OCI-LY7 (cell line): ENCODE measurements around the gene MTOR. TPM values are rescaled to one million over a fixed set of nuclear protein-coding genes. Genes with fewer than 3 reads are reported as not detected.

Experiments
- BruUV-seq: library from RNA; stranded (reverse); fragments of 400-500 nt; replicated peaks from 2 replicates; lab custom pipeline; 2021; lab: Mats Ljungman, UMichigan
- CTCF ChIA-PET: fragments of 300-600 bp; sonication (Branson Sonifier 250); formaldehyde crosslinking; loops from one replicate; lab custom pipeline; 2022; ENCODE audit warnings: antibody characterized with exemption; ENCODE audit not compliant: unreplicated experiment; lab: Charles Lee
- POLR2A ChIA-PET: fragments of 300-600 bp; sonication (Branson Sonifier 250); formaldehyde crosslinking; loops from one replicate; lab custom pipeline; 2022; ENCODE audit warnings: antibody characterized with exemption; lab: Charles Lee
- DNase-seq: peaks from one replicate; pipeline ENCODE4 v3.0.0-alpha.2; 2015; ENCODE audit warnings: low spot score
- H2AFZ ChIP-seq: fragments of 200-600 bp; sonication (generic), shearing (Covaris generic); 2 replicates; pipeline ENCODE4 v1.6.1; 2014; ENCODE audit warnings: mild to moderate bottlenecking, antibody characterized with exemption, low read length, moderate library complexity
- H3K27ac ChIP-seq: fragments of 200-600 bp; sonication (generic); 2 replicates; pipeline ENCODE4 v1.5.1; 2014; ENCODE audit warnings: mixed run types, low read depth, mild to moderate bottlenecking, moderate library complexity, low read length, inconsistent platforms; ENCODE audit not compliant: poor library complexity, severe bottlenecking
- H3K36me3 ChIP-seq: fragments of 200-600 bp; sonication (generic); 2 replicates; pipeline ENCODE4 v1.6.1; 2014; ENCODE audit warnings: mild to moderate bottlenecking, antibody characterized with exemption, low read length, moderate library complexity, mixed read lengths; ENCODE audit not compliant: insufficient read depth
- H3K4me1 ChIP-seq: fragments of 200-600 bp; sonication (generic); 2 replicates; pipeline ENCODE4 v1.5.1; 2014; ENCODE audit warnings: mild to moderate bottlenecking, low read length; ENCODE audit not compliant: insufficient read depth, poor library complexity, severe bottlenecking
- H3K4me2 ChIP-seq: fragments of 200-600 bp; sonication (generic); 2 replicates; pipeline ENCODE4 v1.6.1; 2014; ENCODE audit warnings: mild to moderate bottlenecking, low read length
- H3K4me3 ChIP-seq: fragments of 200-600 bp; sonication (generic); 2 replicates; pipeline ENCODE4 v1.5.1; 2014; ENCODE audit warnings: mild to moderate bottlenecking, low read depth, low read length; ENCODE audit not compliant: poor library complexity, severe bottlenecking
- H3K79me2 ChIP-seq: fragments of 200-600 bp; sonication (generic); 2 replicates; pipeline ENCODE4 v1.6.1; 2016; ENCODE audit warnings: low read depth, mild to moderate bottlenecking, low read length, moderate library complexity, mixed read lengths; ENCODE audit not compliant: insufficient read depth
- H3K9me2 ChIP-seq: fragments of 200-600 bp; sonication (generic); 2 replicates; pipeline ENCODE4 v1.6.1; 2016; ENCODE audit warnings: mild to moderate bottlenecking, low read length, mixed read lengths; ENCODE audit not compliant: insufficient read depth
- H3K9me3 ChIP-seq: fragments of 200-600 bp; sonication (generic); 2 replicates; pipeline ENCODE4 v1.6.1; 2014; ENCODE audit warnings: mild to moderate bottlenecking, mixed run types, low read length, mixed read lengths
- H4K20me1 ChIP-seq: fragments of 200-600 bp; sonication (generic); 2 replicates; pipeline ENCODE4 v1.6.1; 2014; ENCODE audit warnings: mild to moderate bottlenecking, antibody characterized with exemption, low read length, moderate library complexity, mixed read lengths; ENCODE audit not compliant: insufficient read depth
- CTCF ChIP-seq: fragments of 200-600 bp; sonication (generic); conservative IDR thresholded peaks from 2 replicates; pipeline ENCODE4 v1.5.1; 2014; ENCODE audit warnings: mild to moderate bottlenecking, antibody characterized with exemption, low read length, moderate library complexity, mixed read lengths
- EZH2phosphoT487 ChIP-seq: fragments of 200-600 bp; sonication (generic); IDR thresholded peaks from 2 replicates; pipeline ENCODE4 v1.6.1; 2018; ENCODE audit warnings: low read depth, borderline replicate concordance, mild to moderate bottlenecking, mixed run types, antibody characterized with exemption, low read length, moderate library complexity, mixed read lengths
- intact Hi-C: fragments of 100-400 bp; cut with micrococcal nuclease; formaldehyde crosslinking; loops from one replicate; pipeline ENCODE4 v1.10.0; 2022; ENCODE audit not compliant: unreplicated experiment
- total RNA-seq, 2 experiments: library from RNA; depleted of rRNA in 1 of 2; stranded (reverse); fragments of >200 nt in 1 of 2; shearing (Covaris generic) in 1 of 2; gene quantifications; 2 replicates each; pipeline ENCODE4 v1.2.3, GENCODE V29; 2014 to 2022

The MTOR gene
- total RNA-seq, 2 experiments from 2014 or later, result 41.1 to 58.6 TPM

DNA sequence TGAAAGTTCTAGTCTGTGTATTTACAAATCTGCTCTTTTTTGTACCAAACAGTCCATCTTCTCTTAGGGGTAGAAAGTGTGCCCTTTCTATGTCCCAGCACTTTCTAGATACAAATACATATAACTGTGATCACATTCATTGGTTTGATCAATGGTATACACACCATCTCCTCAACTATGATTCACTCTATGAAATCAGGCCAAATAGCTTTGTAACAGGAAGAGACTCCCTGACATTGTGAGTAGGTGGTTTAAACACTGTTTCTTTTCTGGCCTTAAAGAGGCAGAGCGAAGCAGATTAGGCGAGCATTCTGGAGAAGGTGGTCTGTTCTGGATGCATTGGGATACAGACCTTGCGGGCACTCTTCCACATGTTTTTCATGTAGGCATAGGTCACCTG is 123.4 kb downstream of the MTOR start:
- no peaks in the 10 kb centered on the region for H3K9me2 ChIP-seq
- no peak for TF ChIP-seq CTCF
- no peaks in the 10 kb centered on the region for H3K9me3 ChIP-seq
- H3K4me3 ChIP-seq, result no peak overlapping the region
- H3K79me2 ChIP-seq, result no peaks in the 10 kb centered on the region
- intact Hi-C loops, result no loop called here
- H3K36me3 ChIP-seq, result peaks cover 73% of the 10 kb centered on the region
- peaks cover 3% of the 10 kb centered on the region for H3K4me1 ChIP-seq
- no peak overlapping the region for H3K27ac ChIP-seq
- DNase-seq, result no peak
- no peak overlapping the region for H3K4me2 ChIP-seq
- no peaks in the 10 kb centered on the region for H4K20me1 ChIP-seq
- POLR2A ChIA-PET, result no interaction called here
- BruUV-seq, result no TSS peak
- CTCF ChIA-PET, result no interaction called here
- H2AFZ ChIP-seq, result no peak overlapping the region

GRCh38 chr1:11138029-11138428 is 124.3 kb downstream of the MTOR start:
- POLR2A ChIA-PET, result no interaction called here
- Histone ChIP-seq H3K79me2 (no peaks in the 10 kb centered on the region), H3K27ac (no peak overlapping the region), H3K4me1 (no peaks in the 10 kb centered on the region), H3K4me2 (no peak overlapping the region), H2AFZ (no peak overlapping the region), H3K4me3 (no peak overlapping the region), H3K36me3 (peaks cover 73% of the 10 kb centered on the region), H3K9me2 (no peaks in the 10 kb centered on the region), H4K20me1 (no peaks in the 10 kb centered on the region), H3K9me3 (no peaks in the 10 kb centered on the region)
- intact Hi-C loops, result no loop called here
- no TSS peak for BruUV-seq
- TF ChIP-seq EZH2phosphoT487, result no peak
- no peak for TF ChIP-seq CTCF
- DNase-seq, result no peak
- CTCF ChIA-PET, result no interaction called here

GRCh38 chr1:11134898-11135266 is 127.5 kb downstream of the MTOR start:
- Histone ChIP-seq H3K4me2 (no peak overlapping the region), H3K79me2 (no peaks in the 10 kb centered on the region), H3K9me3 (no peaks in the 10 kb centered on the region), H4K20me1 (no peaks in the 10 kb centered on the region), H3K4me1 (no peaks in the 10 kb centered on the region), H3K4me3 (no peak overlapping the region), H2AFZ (no peak overlapping the region), H3K36me3 (peaks cover 90% of the 10 kb centered on the region), H3K9me2 (no peaks in the 10 kb centered on the region), H3K27ac (no peak overlapping the region)
- POLR2A ChIA-PET, result interaction anchor here (1.4 kb wide), 1 partner anchor 19 kb away, joined by 3 read pairs; no protein-coding TSS in a partner anchor
- intact Hi-C loops, result no loop called here
- TF ChIP-seq CTCF (no peak), EZH2phosphoT487 (no peak)
- CTCF ChIA-PET, result no interaction called here
- DNase-seq, result no peak
- no TSS peak for BruUV-seq
